Kidney epithelial cell (primary cell): ENCODE measurements around the gene AK4. TPM values are rescaled to one million over a fixed set of nuclear protein-coding genes. Genes with fewer than 3 reads are reported as not detected.

Source experiments
- DNase-seq: peaks from one replicate; pipeline ENCODE4 v3.0.0-alpha.2; 2010; ENCODE audit warnings: low read depth
- H3K27me3 ChIP-seq: 2 replicates; pipeline ENCODE4 v1.6.0; 2011; ENCODE audit warnings: low read length; ENCODE audit not compliant: control insufficient read depth, insufficient read depth
- H3K36me3 ChIP-seq: 2 replicates; pipeline ENCODE4 v1.5.1; 2011; ENCODE audit warnings: low read length; ENCODE audit not compliant: control insufficient read depth, insufficient read depth
- H3K4me3 ChIP-seq: 2 replicates; pipeline ENCODE4 v1.5.1; 2011; ENCODE audit warnings: low read depth, mild to moderate bottlenecking, control low read depth, low read length
- total RNA-seq: library from RNA; depleted of rRNA; stranded (reverse); fragments of >200 nt; gene quantifications from 2 replicates; pipeline ENCODE4 v1.2.3, GENCODE V29; 2015
- TF ChIP-seq, protein P1 (sequence below): IDR thresholded peaks from 2 replicates; pipeline ENCODE4 v1.5.1; 2011; ENCODE audit warnings: mild to moderate bottlenecking, moderate library complexity, low read length, control low read depth, inconsistent platforms; ENCODE audit not compliant: insufficient read depth, poor library complexity, severe bottlenecking

The AK4 gene
- total RNA-seq, 1 donor from 2014 or later: 25.2 TPM

DNA sequence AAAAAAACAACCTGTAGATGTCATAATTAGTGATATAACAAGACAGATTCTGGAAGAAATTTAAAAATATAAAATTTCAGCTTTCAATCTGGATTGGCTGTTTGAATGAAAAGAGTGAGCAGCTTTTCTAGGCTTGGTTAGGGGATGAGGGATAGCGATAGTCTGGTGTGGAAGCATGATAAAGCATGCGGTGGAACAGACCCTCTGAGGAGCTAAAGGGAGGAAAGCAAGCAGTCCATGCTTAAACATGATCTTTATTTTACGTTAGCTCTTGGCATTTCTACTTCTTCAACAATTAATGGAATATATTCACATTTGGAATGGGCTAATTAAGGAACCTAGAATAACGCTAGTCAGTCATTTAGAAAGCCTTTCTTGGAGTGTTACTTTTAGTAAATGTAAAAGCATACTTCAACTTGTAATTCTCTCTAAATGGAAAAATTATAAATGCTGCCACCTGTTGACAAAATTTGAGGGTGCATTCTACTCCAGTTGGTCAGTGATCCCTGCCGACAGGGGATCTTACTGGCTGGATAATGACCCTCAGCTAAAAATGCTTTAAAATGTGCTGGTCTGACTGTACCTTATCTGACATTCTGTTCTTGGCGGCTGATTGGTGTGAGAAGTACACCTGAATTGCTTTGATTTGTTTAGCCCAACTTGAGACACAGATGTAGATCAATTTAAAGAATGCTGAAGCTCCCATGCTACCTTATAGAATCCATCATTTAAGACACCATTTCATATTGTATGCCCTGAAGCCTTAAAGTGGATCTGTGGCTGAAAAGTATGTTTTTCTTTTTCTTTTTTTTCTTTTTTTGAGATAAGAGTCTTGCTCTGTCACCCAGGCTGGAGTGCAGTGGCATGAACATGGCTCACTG is 61.2 kb downstream of the AK4 start:
- peak; percentile 18 for DNase-seq
- no peaks in the 10 kb centered on the region for H3K27me3 ChIP-seq
- TF ChIP-seq, protein P1, sequence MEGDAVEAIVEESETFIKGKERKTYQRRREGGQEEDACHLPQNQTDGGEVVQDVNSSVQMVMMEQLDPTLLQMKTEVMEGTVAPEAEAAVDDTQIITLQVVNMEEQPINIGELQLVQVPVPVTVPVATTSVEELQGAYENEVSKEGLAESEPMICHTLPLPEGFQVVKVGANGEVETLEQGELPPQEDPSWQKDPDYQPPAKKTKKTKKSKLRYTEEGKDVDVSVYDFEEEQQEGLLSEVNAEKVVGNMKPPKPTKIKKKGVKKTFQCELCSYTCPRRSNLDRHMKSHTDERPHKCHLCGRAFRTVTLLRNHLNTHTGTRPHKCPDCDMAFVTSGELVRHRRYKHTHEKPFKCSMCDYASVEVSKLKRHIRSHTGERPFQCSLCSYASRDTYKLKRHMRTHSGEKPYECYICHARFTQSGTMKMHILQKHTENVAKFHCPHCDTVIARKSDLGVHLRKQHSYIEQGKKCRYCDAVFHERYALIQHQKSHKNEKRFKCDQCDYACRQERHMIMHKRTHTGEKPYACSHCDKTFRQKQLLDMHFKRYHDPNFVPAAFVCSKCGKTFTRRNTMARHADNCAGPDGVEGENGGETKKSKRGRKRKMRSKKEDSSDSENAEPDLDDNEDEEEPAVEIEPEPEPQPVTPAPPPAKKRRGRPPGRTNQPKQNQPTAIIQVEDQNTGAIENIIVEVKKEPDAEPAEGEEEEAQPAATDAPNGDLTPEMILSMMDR: peak; percentile 64
- H3K36me3 ChIP-seq: no peaks in the 10 kb centered on the region
- no peak overlapping the region for H3K4me3 ChIP-seq

DNA sequence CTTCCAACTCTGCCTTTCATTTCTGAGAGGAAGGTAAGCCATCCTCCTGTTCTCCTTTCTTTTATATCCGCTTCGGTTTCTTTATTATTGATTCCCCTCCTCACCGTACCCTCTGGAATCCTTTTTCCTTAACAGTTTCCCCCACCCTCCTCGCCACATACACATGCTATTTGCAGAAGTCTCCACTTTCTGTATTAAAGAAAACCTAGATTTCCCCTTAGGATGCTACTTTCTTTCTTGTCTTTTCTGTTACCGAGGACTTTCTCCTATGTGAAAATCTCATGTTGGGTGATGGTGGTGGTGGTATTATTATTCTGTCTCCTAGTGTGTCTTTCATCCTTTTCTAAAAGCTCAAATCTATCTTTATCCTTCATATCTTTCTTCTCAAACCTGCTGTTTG is 62.3 kb downstream of the AK4 start:
- Histone ChIP-seq H3K4me3 (no peak overlapping the region), H3K36me3 (no peaks in the 10 kb centered on the region), H3K27me3 (no peaks in the 10 kb centered on the region)
- DNase-seq: no peak
- TF ChIP-seq, protein P1: no peak

DNA sequence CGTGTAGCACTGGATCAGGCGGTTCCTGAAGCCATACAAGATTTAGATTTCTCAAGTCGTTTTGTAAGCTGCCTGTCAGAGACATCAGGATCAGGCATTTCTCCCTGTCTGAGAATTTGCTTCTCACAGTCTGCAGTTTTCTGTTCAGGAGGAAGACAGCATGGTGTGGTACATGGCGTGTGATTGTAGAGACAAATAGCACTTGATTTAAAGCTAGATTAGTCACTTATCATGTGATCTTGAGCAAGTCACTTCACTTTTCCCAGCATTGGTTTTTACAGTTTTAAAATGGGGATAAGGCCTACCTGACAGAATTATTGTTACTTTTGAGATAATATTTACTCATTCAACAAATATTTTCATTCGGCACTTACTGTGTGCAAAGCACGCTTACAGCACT is 63.3 kb downstream of the AK4 start:
- TF ChIP-seq, protein P1: no peak
- no peaks in the 10 kb centered on the region for H3K27me3 ChIP-seq
- no peak for DNase-seq
- no peaks in the 10 kb centered on the region for H3K36me3 ChIP-seq
- no peak overlapping the region for H3K4me3 ChIP-seq

DNA sequence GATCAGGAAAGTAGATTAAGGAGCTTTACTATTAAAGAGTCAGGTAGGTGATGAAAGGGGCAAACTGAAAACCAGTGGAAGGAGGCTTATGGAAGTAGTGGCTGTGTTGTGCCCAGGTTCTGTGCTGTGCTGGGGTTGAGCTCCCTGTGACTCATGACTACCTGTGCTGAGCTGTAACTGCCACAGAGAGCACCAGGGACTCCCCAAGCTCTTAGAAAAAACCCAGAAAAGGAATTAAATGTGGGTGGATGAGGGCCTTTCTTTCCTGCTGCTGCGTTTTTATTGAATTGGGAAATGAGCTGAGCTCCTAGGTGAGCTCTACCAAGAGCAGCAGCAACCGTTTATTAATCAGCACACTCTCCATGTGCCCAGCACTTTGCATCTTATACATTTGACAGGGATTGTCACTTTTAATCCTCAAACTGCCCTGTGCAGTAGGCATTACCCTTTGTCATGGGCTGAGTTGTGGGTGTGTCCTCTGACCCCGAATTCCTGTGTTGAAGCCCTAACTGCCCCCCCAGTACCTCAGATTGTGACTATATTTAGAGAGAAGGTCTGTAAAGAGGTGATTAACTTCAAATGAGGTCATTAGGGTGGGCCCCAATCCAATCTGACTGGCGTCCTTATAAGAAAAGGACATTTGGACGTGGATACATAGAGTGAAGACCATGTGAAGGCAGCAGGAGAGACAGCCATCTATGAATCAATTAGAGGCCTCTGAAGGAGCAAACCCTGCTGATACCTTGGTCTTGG is 65.4 kb downstream of the AK4 start:
- no peak overlapping the region for H3K4me3 ChIP-seq
- no peak for DNase-seq
- TF ChIP-seq, protein P1: no peak
- no peaks in the 10 kb centered on the region for H3K36me3 ChIP-seq
- H3K27me3 ChIP-seq: no peaks in the 10 kb centered on the region

DNA sequence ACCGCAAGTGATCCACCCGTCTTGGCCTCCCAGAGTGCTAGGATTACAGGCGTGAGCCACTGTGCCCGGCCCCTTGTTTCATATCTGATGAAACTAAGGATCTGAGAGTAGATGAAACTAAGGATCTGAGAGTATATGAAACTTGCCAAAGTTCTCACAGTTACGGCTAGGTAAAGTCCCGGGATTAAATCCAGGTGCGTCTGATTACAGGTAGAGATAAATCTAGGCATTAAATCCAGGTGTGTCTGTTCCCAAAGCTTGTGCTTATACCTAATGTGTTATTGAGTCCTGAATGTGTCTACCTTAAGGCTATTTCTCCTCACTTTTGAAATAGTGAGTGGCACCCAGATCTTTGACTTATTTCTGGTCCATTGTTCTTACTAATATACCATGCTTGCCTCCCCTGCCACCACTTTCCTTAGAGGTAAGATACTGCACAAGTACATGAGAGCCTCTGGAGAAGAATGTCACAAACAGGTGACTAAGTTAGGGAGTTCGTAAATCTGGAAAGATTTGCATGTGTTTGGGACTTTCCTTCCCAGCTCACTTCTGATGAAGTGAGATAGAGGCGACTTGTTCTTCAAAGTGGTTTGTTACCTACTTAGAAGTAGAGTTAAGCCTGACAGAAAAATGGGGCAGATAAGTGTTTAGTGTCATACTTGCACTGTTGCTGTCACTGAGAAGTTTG is 66.5 kb downstream of the AK4 start:
- DNase-seq: no peak
- no peak overlapping the region for H3K4me3 ChIP-seq
- H3K36me3 ChIP-seq: no peaks in the 10 kb centered on the region
- TF ChIP-seq, protein P1: no peak
- H3K27me3 ChIP-seq: no peaks in the 10 kb centered on the region
